ENCODE data around the gene DSP.

The DSP gene

GRCh38 chr6:7541175-7542064 is at the start of gene DSP:
Gene DSP, plus strand, starts transcription at chr6:7541671. Its CDS starts 245 bp downstream, at chr6:7541916.
- DNase-seq: peak; percentile 73

DNA sequence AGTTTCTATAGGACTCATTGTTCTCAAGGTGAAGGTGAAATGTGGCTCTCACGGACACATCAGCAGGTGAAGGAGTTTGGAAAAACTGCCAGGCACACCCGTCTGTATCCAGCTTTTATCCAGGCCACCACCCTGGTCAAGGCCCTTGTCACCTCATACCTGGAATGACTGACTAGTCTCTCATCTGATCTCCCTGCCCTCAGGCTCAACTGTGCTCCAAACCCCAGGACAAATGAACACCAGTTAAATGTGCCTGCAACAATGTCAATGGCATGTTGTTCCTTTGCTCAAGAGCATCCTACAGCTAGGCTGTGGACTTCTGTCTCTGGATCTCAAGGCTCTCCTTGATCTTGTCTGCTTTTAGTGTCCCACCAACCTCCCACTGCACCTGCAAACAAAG is 47.6 kb upstream of the DSP start:
- no peak for DNase-seq

DNA sequence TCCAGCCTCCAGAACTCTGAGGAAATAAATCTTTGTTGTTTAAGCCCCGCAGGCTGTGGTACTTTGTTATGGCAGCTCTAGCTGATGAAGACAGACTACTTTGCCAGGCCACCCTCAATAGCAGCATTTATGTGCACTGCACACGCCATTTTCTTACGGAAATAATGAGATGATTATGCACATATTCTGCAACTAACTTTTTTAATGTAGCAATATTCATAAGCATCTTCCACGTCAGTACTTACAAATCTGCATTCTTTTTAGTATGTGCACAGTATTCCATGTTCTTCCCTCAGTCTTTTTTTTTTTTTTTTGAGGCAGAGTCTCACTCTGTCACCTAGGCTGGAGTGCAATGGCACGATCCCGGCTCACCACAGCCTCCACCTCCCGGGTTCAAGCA is 46.8 kb upstream of the DSP start:
- no peak for DNase-seq

DNA sequence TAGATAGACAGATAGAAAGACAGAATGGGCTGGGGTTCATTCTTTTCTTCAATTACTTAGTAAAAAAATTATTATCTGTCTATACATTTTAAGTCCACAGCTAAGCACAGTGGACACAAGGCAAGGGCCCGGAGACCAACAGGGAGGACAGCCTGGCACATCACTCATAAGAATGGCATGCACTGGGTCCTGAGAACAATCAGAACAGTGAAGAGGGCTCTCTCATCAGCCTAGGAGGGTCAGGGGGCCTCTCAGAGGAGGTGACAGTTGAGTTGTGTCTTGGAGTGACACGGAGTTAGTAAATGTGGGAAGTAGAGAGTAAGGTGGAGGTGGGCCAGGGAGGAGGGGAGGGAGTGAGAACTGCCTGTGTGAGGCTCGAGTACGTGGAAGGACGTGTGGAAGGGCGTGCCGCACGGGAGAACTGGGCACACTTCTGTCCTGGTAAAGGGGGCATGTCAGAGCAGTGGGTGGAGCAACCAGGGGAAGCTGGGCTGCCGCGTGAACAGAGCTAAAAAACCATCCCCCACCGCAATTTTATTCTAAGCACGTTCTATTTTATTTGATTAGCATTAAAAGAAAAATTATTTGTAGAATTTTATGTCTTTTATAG is 45.1 kb upstream of the DSP start:
- no peak for DNase-seq

DNA sequence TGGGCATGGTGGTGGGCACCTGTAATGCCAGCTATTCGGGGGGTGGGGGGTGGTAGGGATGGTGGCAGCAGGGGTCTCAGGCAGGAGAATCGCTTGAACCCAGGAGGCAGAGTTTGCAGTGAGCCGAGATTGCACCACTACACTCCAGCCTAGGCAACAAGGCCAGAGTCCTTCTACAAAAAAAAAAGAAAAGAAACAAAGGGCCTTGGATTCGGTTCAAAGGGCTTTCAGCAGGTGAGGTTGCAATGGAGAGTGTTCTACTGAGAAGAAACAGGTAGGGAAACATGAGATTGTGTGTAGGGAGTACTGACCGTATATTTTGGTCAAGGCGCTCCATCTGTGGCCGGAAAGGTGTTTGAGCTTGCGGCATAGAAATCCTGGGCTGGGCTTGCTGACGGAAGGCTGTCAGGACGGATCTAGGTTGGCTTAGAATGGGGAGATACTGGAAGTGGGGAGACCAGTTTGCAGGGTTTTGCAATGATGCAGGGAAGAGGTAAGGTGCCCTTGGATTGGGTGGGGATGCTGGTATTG is 40.7 kb upstream of the DSP start:
- no peak for DNase-seq

DNA sequence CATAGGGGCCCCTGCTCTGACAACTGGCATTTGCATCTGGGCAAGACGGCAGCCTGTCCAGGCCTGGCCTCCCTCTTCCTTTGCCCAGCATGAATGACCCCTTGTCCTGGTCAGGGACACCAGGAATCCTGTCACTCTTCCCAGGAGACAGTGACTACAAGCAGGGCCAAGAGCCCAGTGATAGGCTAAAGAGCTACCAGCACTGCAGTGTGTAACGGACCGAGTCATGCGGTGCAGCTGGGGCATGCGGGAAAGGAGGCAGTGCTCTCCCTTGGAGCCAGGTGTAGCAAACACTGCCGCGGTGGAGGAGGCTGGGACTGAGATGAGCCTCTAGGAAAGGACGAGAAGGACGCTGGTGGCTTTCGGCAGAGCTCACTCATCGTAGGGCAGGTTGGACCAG is 38.7 kb upstream of the DSP start:
- DNase-seq: no peak

GRCh38 chr6:7504041-7504440 is 37.4 kb upstream of the DSP start:
- DNase-seq: no peak

- peak; percentile 15 for DNase-seq
Measured at GRCh38 chr6:7505189-7505699, 36.2 kb upstream of the DSP start.

GRCh38 chr6:7507600-7507999 is 33.9 kb upstream of the DSP start:
- no peak for DNase-seq

- no peak for DNase-seq
Measured at GRCh38 chr6:7512320-7512719, 29.2 kb upstream of the DSP start.

GRCh38 chr6:7513529-7513928 is 27.9 kb upstream of the DSP start:
- no peak for DNase-seq

- DNase-seq: no peak
Measured at GRCh38 chr6:7515363-7515762, 26.1 kb upstream of the DSP start.

GRCh38 chr6:7518877-7519276 is 22.6 kb upstream of the DSP start:
- DNase-seq: peak; percentile 19

- DNase-seq: no peak
Measured at GRCh38 chr6:7522873-7523272, 18.6 kb upstream of the DSP start.

DNA sequence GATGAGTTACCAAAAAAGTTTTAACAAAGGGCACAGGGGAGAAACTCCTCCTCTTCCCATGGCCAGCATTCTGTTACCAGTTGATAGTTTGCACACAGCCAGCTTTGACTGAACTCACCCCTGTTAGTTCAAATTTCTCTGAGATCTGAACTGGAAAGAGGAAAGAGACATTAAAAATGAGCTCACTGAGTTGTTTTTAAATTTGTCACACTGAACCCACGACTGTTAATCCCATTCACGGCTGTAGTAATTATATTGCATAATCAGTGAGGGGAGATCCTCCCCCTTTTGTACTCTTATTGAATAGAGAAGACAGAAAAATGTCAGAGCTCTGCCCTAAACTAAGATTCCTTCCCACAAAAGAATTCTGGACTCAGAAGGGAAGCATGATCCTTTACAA is 17.5 kb upstream of the DSP start:
- DNase-seq: no peak

- DNase-seq: no peak
Measured at GRCh38 chr6:7526755-7527154, 14.7 kb upstream of the DSP start.

- no peak for DNase-seq
Measured at GRCh38 chr6:7528565-7528964, 12.9 kb upstream of the DSP start.

- DNase-seq: peak; percentile 79
Measured at GRCh38 chr6:7529141-7529540, 12.3 kb upstream of the DSP start.

DNA sequence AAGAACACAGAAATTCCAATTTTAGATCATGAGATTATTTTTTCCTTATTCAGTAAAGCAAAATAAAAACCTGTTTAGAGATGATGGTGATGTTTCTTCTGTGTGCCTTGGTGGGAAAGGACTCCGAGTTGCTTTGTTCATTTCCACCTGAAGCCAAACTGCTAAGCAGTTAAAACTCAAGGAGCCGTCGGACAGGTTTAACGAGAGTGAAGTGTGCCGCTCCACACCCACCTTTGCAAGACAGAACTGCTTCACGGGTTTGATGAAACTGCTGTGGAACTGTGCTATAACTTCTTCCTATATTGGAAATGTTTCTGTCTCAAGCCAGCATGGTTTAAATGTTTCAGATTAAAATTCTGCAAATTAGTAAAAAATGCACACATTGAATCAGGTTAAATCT is 9.2 kb upstream of the DSP start:
- no peak for DNase-seq

- DNase-seq: no peak
Measured at GRCh38 chr6:7532821-7533220, 8.7 kb upstream of the DSP start.

- no peak for DNase-seq
Measured at GRCh38 chr6:7534192-7534591, 7.3 kb upstream of the DSP start.

- no peak for DNase-seq
Measured at GRCh38 chr6:7535498-7535897, 6.0 kb upstream of the DSP start.

DNA sequence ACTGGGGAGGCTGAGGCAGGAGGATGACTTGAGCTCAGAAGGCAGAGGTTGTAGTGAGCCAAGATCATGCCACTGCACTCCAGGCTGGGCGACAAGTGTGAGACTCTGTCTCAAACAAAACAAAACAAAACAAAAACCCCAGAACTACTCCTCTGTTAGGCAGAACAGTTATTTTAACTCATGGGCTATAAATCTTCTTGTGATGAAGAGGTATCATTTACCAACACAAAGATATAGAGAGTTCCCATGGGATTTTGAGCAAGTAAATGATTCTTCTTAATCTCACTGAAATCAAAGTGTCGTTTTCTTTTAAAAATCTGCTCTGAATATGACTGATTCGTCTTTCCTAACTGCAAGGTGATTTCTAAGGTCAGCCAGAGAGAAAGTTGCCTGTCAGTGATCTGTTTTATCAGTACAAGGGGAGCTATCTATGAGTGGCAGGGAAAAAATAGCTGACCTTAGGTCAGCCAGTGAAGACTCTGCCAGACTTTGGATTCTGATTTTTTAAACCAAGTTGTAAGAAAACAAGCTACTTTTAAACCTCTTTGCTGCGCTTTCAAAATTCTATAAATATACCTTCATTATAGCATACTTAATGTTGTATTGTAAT is 3.8 kb upstream of the DSP start:
- DNase-seq: no peak

DNA sequence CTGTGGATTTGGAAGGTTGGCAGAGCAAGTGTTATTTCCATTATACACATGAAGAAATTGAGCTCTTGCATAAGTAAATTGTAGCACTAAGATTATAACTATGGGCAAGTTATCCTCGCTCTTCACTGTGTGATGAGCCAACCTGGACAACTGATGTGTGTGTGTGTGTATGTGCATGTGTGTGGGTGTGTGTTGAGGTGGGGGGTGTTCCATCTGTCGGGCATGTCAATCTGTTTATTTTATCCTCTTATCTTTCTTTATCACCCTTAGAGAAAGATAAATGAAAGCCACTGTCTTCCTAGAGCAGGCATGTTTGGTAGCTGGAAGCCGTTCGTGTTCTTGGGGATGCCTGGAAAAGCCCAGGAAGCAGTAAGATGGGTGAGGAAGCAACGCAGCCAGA is 3.0 kb upstream of the DSP start:
- peak; percentile 76 for DNase-seq

All from NCI-H82 (cell line).